Liver (tissue), 3 donors: ENCODE data around the gene MCTP2.

Experiments
- CTCF ChIP-seq: fragments of 150-350 bp; IDR thresholded peaks from 2 replicates; pipeline ENCODE4 v1.5.1; 2017; ENCODE audit warnings: improper control_type of control experiment, low read depth, low read length; ENCODE audit not compliant: missing input control
- MAX ChIP-seq: IDR thresholded peaks from 2 replicates; pipeline ENCODE4 v1.6.1; 2016; ENCODE audit warnings: antibody characterized with exemption
- RAD21 ChIP-seq, 2 donors: IDR thresholded peaks; 2 replicates each; pipeline ENCODE4 v1.6.1; 2016; ENCODE audit warnings: antibody characterized with exemption in 2 of 2, mild to moderate bottlenecking in 2 of 2
- TF ChIP-seq, protein P1 (sequence below): IDR thresholded peaks from 2 replicates; pipeline ENCODE4 v1.6.1; 2016; ENCODE audit warnings: antibody characterized with exemption
- TF ChIP-seq, protein P2 (sequence below): IDR thresholded peaks from 2 replicates; pipeline ENCODE4 v1.6.1; 2016; ENCODE audit warnings: antibody characterized with exemption
- donor health status: healthy.
- donor health status: healthy.

DNA sequence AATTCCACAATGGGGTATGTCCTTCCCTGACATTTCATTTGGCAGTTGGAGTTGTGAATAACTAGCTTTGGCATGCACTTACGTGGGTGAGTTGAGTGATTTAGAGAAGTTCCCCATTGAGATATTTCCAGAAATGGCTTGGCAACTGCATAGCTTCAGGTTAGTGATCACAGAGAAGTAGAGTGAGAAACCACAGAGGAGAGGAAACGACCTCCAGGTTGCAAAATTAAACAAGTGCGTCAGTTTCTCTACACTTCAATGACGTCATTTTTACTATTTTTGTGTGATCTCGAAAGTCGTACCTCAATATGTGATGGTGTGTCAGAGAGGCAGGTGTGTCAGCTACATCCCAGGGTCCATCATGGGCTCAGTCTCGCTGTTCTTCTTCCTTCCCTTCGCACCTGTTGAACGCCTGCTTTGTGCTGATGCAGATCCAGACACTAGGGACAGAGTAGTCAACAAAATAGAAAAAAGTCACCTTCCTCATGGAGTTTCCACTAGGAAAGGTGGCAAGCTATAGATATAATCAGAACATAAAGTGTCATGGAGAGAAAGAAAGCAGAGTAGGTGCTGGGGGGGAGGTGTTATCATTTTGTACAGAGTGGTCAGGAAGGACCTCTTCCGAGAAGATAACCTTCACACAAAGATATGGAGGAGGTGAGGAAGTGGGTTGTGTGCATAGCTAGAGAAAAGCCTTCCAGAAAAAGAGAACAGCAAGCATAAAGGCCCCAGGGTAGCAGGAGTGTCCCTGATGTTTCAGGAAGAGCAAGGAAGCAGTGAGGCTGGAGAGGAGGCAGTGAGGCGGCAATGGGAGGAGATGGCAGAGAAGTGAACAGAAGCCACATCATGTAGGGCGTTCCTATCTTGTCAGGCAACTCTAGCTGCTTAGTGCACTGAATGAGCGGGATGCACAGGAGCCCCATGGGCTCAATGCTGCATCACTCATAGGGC is 75.6 kb downstream of the MCTP2 start:
- TF ChIP-seq CTCF: no peak
- TF ChIP-seq, protein P1, sequence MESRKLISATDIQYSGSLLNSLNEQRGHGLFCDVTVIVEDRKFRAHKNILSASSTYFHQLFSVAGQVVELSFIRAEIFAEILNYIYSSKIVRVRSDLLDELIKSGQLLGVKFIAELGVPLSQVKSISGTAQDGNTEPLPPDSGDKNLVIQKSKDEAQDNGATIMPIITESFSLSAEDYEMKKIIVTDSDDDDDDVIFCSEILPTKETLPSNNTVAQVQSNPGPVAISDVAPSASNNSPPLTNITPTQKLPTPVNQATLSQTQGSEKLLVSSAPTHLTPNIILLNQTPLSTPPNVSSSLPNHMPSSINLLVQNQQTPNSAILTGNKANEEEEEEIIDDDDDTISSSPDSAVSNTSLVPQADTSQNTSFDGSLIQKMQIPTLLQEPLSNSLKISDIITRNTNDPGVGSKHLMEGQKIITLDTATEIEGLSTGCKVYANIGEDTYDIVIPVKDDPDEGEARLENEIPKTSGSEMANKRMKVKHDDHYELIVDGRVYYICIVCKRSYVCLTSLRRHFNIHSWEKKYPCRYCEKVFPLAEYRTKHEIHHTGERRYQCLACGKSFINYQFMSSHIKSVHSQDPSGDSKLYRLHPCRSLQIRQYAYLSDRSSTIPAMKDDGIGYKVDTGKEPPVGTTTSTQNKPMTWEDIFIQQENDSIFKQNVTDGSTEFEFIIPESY: no peak
- no peak for TF ChIP-seq RAD21 (IDR thresholded peaks at IDR 0.05)
- TF ChIP-seq, protein P2, sequence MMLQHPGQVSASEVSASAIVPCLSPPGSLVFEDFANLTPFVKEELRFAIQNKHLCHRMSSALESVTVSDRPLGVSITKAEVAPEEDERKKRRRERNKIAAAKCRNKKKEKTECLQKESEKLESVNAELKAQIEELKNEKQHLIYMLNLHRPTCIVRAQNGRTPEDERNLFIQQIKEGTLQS: no peak
- no peak for TF ChIP-seq MAX
